Inferior parietal cortex (tissue), 1 donor: ENCODE data around the gene EFNA4.

Experiments
- DNase-seq: peaks from one replicate; pipeline ENCODE4 v3.0.0-alpha.2; 2016; ENCODE audit errors: extremely low spot score

EFNA4 gene

GRCh38 chr1:155051777-155052398, 11.7 kb upstream of the EFNA4 start:
- peak; percentile 27 for DNase-seq

GRCh38 chr1:155052439-155053395, 10.8 kb upstream of the EFNA4 start:
- DNase-seq: no peak

- DNase-seq: no peak
Observed at GRCh38 chr1:155053531-155054105, 9.9 kb upstream of the EFNA4 start.

- no peak for DNase-seq
Observed at GRCh38 chr1:155057104-155057503, 6.4 kb upstream of the EFNA4 start.

- no peak for DNase-seq
Observed at GRCh38 chr1:155057788-155058211, 5.7 kb upstream of the EFNA4 start.

- DNase-seq: no peak
Observed at GRCh38 chr1:155060736-155061135, 2.8 kb upstream of the EFNA4 start.

GRCh38 chr1:155061381-155062150, 2.0 kb upstream of the EFNA4 start:
- peak; percentile 86 for DNase-seq

GRCh38 chr1:155062151-155062686, 1.3 kb upstream of the EFNA4 start:
- DNase-seq: no peak

- DNase-seq: no peak
Observed at GRCh38 chr1:155062702-155063411, 683 bp upstream of the EFNA4 start.

GRCh38 chr1:155064111-155064831, 731 bp downstream of the EFNA4 start:
- no peak for DNase-seq

- no peak for DNase-seq
Observed at GRCh38 chr1:155064832-155065429, 1.4 kb downstream of the EFNA4 start.

GRCh38 chr1:155066777-155067176, 3.2 kb downstream of the EFNA4 start:
- DNase-seq: no peak

GRCh38 chr1:155068599-155068998, 5.1 kb downstream of the EFNA4 start:
- no peak for DNase-seq

- no peak for DNase-seq
Observed at GRCh38 chr1:155069551-155070157, 6.1 kb downstream of the EFNA4 start.

- no peak for DNase-seq
Observed at GRCh38 chr1:155070158-155070621, 6.7 kb downstream of the EFNA4 start.

- DNase-seq: peak; percentile 75
Observed at GRCh38 chr1:155070721-155071569, 7.4 kb downstream of the EFNA4 start.

GRCh38 chr1:155071701-155072100, 8.2 kb downstream of the EFNA4 start:
- DNase-seq: no peak

GRCh38 chr1:155072531-155073289, 9.2 kb downstream of the EFNA4 start:
- DNase-seq: no peak
